H9 (cell line): ENCODE measurements around the gene CMTM7. TPM values are rescaled to one million over a fixed set of nuclear protein-coding genes. Genes with fewer than 3 reads are reported as not detected.

Experiments
- DNase-seq: peaks from one replicate; pipeline ENCODE4 v3.0.0-alpha.2; 2017
- H2AFZ ChIP-seq: one replicate; pipeline ENCODE4 v1.6.1; 2013; ENCODE audit warnings: mild to moderate bottlenecking, low read length, control low read depth, moderate library complexity
- H2AK5ac ChIP-seq: 2 replicates; pipeline ENCODE4 v1.6.1; 2013; ENCODE audit warnings: low read length, control low read depth, mixed read lengths; ENCODE audit not compliant: insufficient read length
- H2BK120ac ChIP-seq: one replicate; pipeline ENCODE4 v1.6.1; 2013; ENCODE audit warnings: low read depth, mild to moderate bottlenecking, low read length, control low read depth, inconsistent platforms; ENCODE audit not compliant: poor library complexity, severe bottlenecking
- H2BK12ac ChIP-seq: 2 replicates; pipeline ENCODE4 v1.6.1; 2013; ENCODE audit warnings: low read length, control low read depth, mixed read lengths, low read depth; ENCODE audit not compliant: insufficient read length
- H2BK15ac ChIP-seq: 2 replicates; pipeline ENCODE4 v1.6.1; 2013; ENCODE audit warnings: low read depth, low read length, control low read depth
- H2BK20ac ChIP-seq: one replicate; pipeline ENCODE4 v1.6.1; 2013; ENCODE audit warnings: low read depth, mild to moderate bottlenecking, low read length, control low read depth, inconsistent platforms; ENCODE audit not compliant: poor library complexity, severe bottlenecking
- H2BK5ac ChIP-seq: 2 replicates; pipeline ENCODE4 v1.6.1; 2013; ENCODE audit warnings: low read length, control low read depth, mixed read lengths; ENCODE audit not compliant: insufficient read length
- H3K14ac ChIP-seq: 2 replicates; pipeline ENCODE4 v1.6.1; 2013; ENCODE audit warnings: low read length, control low read depth; ENCODE audit not compliant: insufficient read depth
- H3K18ac ChIP-seq: 2 replicates; pipeline ENCODE4 v1.6.1; 2013; ENCODE audit warnings: low read depth, mild to moderate bottlenecking, mixed read lengths, low read length, control low read depth; ENCODE audit not compliant: insufficient read length
- H3K23ac ChIP-seq: 2 replicates; pipeline ENCODE4 v1.6.1; 2013; ENCODE audit warnings: low read length, control low read depth, mixed read lengths, low read depth; ENCODE audit not compliant: insufficient read length
- H3K23me2 ChIP-seq: 2 replicates; pipeline ENCODE4 v1.6.1; 2013; ENCODE audit warnings: low read depth, mild to moderate bottlenecking, mixed read lengths, low read length, control low read depth; ENCODE audit not compliant: insufficient read length, poor library complexity, severe bottlenecking
- H3K27ac ChIP-seq: 2 replicates; pipeline ENCODE4 v1.5.1; 2013; ENCODE audit warnings: low read length, control low read depth, mixed read lengths, low read depth; ENCODE audit not compliant: insufficient read length
- H3K27me3 ChIP-seq: 2 replicates; pipeline ENCODE4 v1.6.1; 2013; ENCODE audit warnings: low read length, control low read depth, inconsistent platforms; ENCODE audit not compliant: insufficient read depth
- H3K4ac ChIP-seq: 2 replicates; pipeline ENCODE4 v1.6.1; 2013; ENCODE audit warnings: low read depth, mild to moderate bottlenecking, control low read depth, inconsistent platforms, low read length, moderate library complexity
- H3K4me1 ChIP-seq: 2 replicates; pipeline ENCODE4 v1.6.1; 2013; ENCODE audit warnings: low read length, control low read depth, inconsistent platforms; ENCODE audit not compliant: insufficient read depth
- H3K4me2 ChIP-seq: 2 replicates; pipeline ENCODE4 v1.6.1; 2013; ENCODE audit warnings: low read length, control low read depth, mixed read lengths; ENCODE audit not compliant: insufficient read length, insufficient read depth
- H3K56ac ChIP-seq: 2 replicates; pipeline ENCODE4 v1.6.1; 2013; ENCODE audit warnings: low read depth, mild to moderate bottlenecking, mixed read lengths, low read length, control low read depth; ENCODE audit not compliant: insufficient read length
- H3K79me1 ChIP-seq: 2 replicates; pipeline ENCODE4 v1.6.1; 2013; ENCODE audit warnings: low read depth, mild to moderate bottlenecking, moderate library complexity, low read length, control low read depth, inconsistent platforms; ENCODE audit not compliant: insufficient read depth, poor library complexity, severe bottlenecking
- H3K79me2 ChIP-seq: 2 replicates; pipeline ENCODE4 v1.6.1; 2013; ENCODE audit warnings: low read length, control low read depth, inconsistent platforms; ENCODE audit not compliant: insufficient read depth
- H3K9ac ChIP-seq: 2 replicates; pipeline ENCODE4 v1.6.1; 2013; ENCODE audit warnings: low read length, control low read depth, mixed read lengths; ENCODE audit not compliant: insufficient read length; ENCODE audit errors: extremely low read depth
- H3K9me3 ChIP-seq: one replicate; pipeline ENCODE4 v1.6.1; 2013; ENCODE audit warnings: low read depth, low read length, inconsistent platforms; ENCODE audit not compliant: control insufficient read depth
- H3T11ph ChIP-seq: one replicate; pipeline ENCODE4 v1.6.1; 2013; ENCODE audit warnings: mild to moderate bottlenecking, low read length, control low read depth, inconsistent platforms
- H4K20me1 ChIP-seq: one replicate; pipeline ENCODE4 v1.6.1; 2013; ENCODE audit not compliant: control insufficient read depth, insufficient read length, insufficient read depth
- H4K5ac ChIP-seq: 2 replicates; pipeline ENCODE4 v1.6.1; 2013; ENCODE audit warnings: low read depth, mild to moderate bottlenecking, mixed read lengths, low read length, control low read depth; ENCODE audit not compliant: insufficient read length
- H4K8ac ChIP-seq: replicated peaks from 2 replicates; pipeline ENCODE4 v1.6.1; 2013; ENCODE audit warnings: low read length, control low read depth, mixed read lengths, low read depth; ENCODE audit not compliant: insufficient read length
- H4K91ac ChIP-seq: 2 replicates; pipeline ENCODE4 v1.6.1; 2013; ENCODE audit warnings: low read depth, mild to moderate bottlenecking, moderate library complexity, mixed read lengths, low read length, control low read depth; ENCODE audit not compliant: insufficient read length
- H3K27ac Mint-ChIP-seq, 3 experiments: 2 replicates in 2 of 3; 3 replicates in 1 of 3; pipeline ENCODE4 v1.8.0; 2020 to 2021; ENCODE audit warnings: mixed read lengths in 3 of 3, mild to moderate bottlenecking in 1 of 3, moderate library complexity in 1 of 3
- H3K27me3 Mint-ChIP-seq: 2 replicates; pipeline ENCODE4 v1.8.0; 2021; ENCODE audit warnings: low read depth, mild to moderate bottlenecking, moderate library complexity, mixed read lengths
- H3K36me3 Mint-ChIP-seq, 3 experiments: 2 replicates in 2 of 3; 3 replicates in 1 of 3; pipeline ENCODE4 v1.8.0; 2020 to 2021; ENCODE audit warnings: low read depth in 3 of 3, mixed read lengths in 3 of 3; ENCODE audit not compliant: insufficient read depth in 1 of 3
- H3K4me1 Mint-ChIP-seq, 2 experiments: 2 replicates each; pipeline ENCODE4 v1.8.0; 2020; ENCODE audit warnings: mixed read lengths in 2 of 2
- H3K4me3 Mint-ChIP-seq, 2 experiments: 2 replicates in 1 of 2; 3 replicates in 1 of 2; pipeline ENCODE4 v1.8.0; 2020 to 2021; ENCODE audit warnings: mild to moderate bottlenecking in 2 of 2, mixed read lengths in 2 of 2, moderate library complexity in 1 of 2
- H3K9me3 Mint-ChIP-seq, 2 experiments: 2 replicates in 1 of 2; 3 replicates in 1 of 2; pipeline ENCODE4 v1.8.0; 2020; ENCODE audit warnings: mild to moderate bottlenecking in 2 of 2, mixed read lengths in 2 of 2, moderate library complexity in 1 of 2
- CTCF ChIP-seq: fragments of 200-600 bp; sonication (generic); conservative IDR thresholded peaks from 3 replicates; pipeline ENCODE4 v1.8.0; 2021; ENCODE audit warnings: antibody characterized with exemption, mild to moderate bottlenecking
- WGBS: extraction: QIAGEN DNeasy Blood & Tissue Kit; methylation state at CpG from one replicate; pipeline ENCODE4 v1.1.7; 2013; ENCODE audit warnings: missing lambda C conversion rate, low lambda C conversion rate, mixed read lengths; ENCODE audit not compliant: insufficient read length; ENCODE audit errors: extremely low coverage; 5-methylcytosine and 5-hydroxymethylcytosine counted together
- total RNA-seq: library from RNA; stranded (reverse); gene quantifications from 2 replicates; pipeline ENCODE4 v1.2.1, GENCODE V29; 2021

CMTM7 gene
- total RNA-seq, 1 experiment from 2014 or later: 23.9 TPM

DNA sequence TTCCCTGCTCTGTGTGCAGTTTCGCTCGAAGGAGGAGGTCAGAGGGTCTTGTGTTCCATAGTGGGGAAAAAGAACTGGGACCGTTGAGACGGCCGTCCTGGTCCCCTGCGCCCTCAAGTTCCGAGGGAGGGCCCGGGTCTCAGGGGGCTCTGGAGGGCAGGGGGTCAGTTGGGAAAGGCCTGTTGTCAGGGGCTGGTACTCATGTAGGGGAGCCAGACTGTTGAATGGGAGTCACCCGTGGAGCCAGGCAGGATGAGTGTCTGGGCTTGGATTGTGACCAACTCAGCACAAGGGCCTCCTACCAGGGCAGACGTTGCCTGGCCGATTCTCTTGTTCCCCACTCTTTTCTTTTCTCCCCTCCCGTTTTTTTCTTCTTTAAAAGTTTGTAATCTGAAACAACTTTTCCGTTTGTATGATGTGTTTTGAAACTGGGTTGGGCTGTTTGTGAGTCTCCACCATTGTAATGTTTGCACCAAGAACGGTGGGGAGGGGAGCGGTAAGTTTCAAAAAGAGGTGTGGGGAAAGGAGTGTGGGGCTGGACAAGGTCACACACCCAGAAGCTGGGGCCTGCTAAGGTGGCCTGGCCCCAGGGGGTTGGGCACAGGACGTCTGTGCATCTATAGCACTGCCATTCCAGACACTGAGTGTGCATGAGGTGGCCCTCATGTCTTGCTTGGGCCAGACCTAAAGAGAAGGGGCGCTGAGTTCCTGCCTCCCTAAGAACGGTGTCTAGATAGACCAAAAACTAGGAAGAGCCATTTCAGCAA lies 1.1 kb downstream of the CMTM7 start:
- H3K27me3 Mint-ChIP-seq: peaks cover 23% of the 10 kb centered on the region
- no peak for TF ChIP-seq CTCF
- peak overlapping the region; percentile 55 for H3K4me2 ChIP-seq

More for the DNA sequence above, 1.1 kb downstream of the CMTM7 start:
- Histone ChIP-seq H4K91ac (no peak overlapping the region), H3K79me2 (no peaks in the 10 kb centered on the region), H3K23me2 (peaks cover 14% of the 10 kb centered on the region), H4K5ac (no peak overlapping the region), H3K27me3 (no peaks in the 10 kb centered on the region), H4K20me1 (no peaks in the 10 kb centered on the region), H3K14ac (peak overlapping the region; percentile 82; the same call in 1 of the 2 replicates), H3K56ac (no peak overlapping the region), H3K27ac (no peak overlapping the region), H3K23ac (no peak overlapping the region), H2BK12ac (no peak overlapping the region), H3K9ac (no peak overlapping the region), H2AK5ac (no peak overlapping the region), H2AFZ (no peak overlapping the region), H3K79me1 (no peaks in the 10 kb centered on the region), H4K8ac (no peak overlapping the region), H2BK120ac (no peak overlapping the region), H2BK15ac (no peak overlapping the region), H2BK20ac (no peak overlapping the region), H3K18ac (peak overlapping the region; percentile 31), H3K4ac (no peak overlapping the region), H2BK5ac (no peak overlapping the region), H3K4me1 (no peaks in the 10 kb centered on the region), H3T11ph (no peak overlapping the region), H3K9me3 (no peaks in the 10 kb centered on the region)
- DNase-seq: no peak
- H3K27ac Mint-ChIP-seq: peak overlapping the region in 2 of 3 experiments; percentile 73 to 84; a peak in 3 of 7 replicates
- H3K4me1 Mint-ChIP-seq: peaks cover 16 to 17% of the 10 kb centered on the region in 2 experiments
- peak overlapping the region; percentile 90 to 94 for H3K4me3 Mint-ChIP-seq
- peaks cover 0 to 5% (median 2%) of the 10 kb centered on the region in 3 experiments; a peak in 3 of 7 replicates for H3K36me3 Mint-ChIP-seq
- 0 out of 5 replicates have a peak, but pooled peaks cover 0 to 4% of the 10 kb centered on the region in 2 experiments for H3K9me3 Mint-ChIP-seq
- WGBS: no CpG with 5 or more reads among the region's 18 CpGs
